ENCODE results near the gene SMIM11.

SMIM11 gene

GRCh38 chr21:34336756-34337391 lies 38.4 kb upstream of the SMIM11 start:
- no peak overlapping the region for H3K4me3 ChIP-seq (ENCODE audit: low read length)
- no peak for DNase-seq (ENCODE audit: low read depth)
- no peak for TF ChIP-seq CTCF (conservative IDR thresholded peaks at IDR 0.05; ENCODE audit: low read depth, low read length)

- H3K4me3 ChIP-seq (ENCODE audit: low read length) = no peak overlapping the region
These were observed 37.6 kb upstream of the SMIM11 start for GRCh38 chr21:34337741-34338140.

GRCh38 chr21:34338226-34338625 lies 37.1 kb upstream of the SMIM11 start:
- no peak for DNase-seq (ENCODE audit: low read depth)
- no peak for TF ChIP-seq CTCF (conservative IDR thresholded peaks at IDR 0.05; ENCODE audit: low read depth, low read length)
- H3K4me3 ChIP-seq (ENCODE audit: low read length) = no peak overlapping the region

More at GRCh38 chr21:34337741-34338140, 37.6 kb upstream of the SMIM11 start:
- no peak for TF ChIP-seq CTCF (conservative IDR thresholded peaks at IDR 0.05; ENCODE audit: low read depth, low read length)
- no peak for DNase-seq (ENCODE audit: low read depth)

- TF ChIP-seq CTCF (conservative IDR thresholded peaks at IDR 0.05; ENCODE audit: low read depth, low read length) = no peak
- no peak overlapping the region for H3K4me3 ChIP-seq (ENCODE audit: low read length)
- no peak for DNase-seq (ENCODE audit: low read depth)
These were observed 35.2 kb upstream of the SMIM11 start for GRCh38 chr21:34340061-34340460.

GRCh38 chr21:34342476-34342875 lies 32.8 kb upstream of the SMIM11 start:
- TF ChIP-seq CTCF (conservative IDR thresholded peaks at IDR 0.05; ENCODE audit: low read depth, low read length) = no peak
- no peak overlapping the region for H3K4me3 ChIP-seq (ENCODE audit: low read length)
- no peak for DNase-seq (ENCODE audit: low read depth)

GRCh38 chr21:34343347-34343746 lies 32.0 kb upstream of the SMIM11 start:
- TF ChIP-seq CTCF (conservative IDR thresholded peaks at IDR 0.05; ENCODE audit: low read depth, low read length) = no peak
- DNase-seq (ENCODE audit: low read depth) = no peak
- H3K4me3 ChIP-seq (ENCODE audit: low read length) = no peak overlapping the region

- no peak for TF ChIP-seq CTCF (conservative IDR thresholded peaks at IDR 0.05; ENCODE audit: low read depth, low read length)
- no peak overlapping the region for H3K4me3 ChIP-seq (ENCODE audit: low read length)
- no peak for DNase-seq (ENCODE audit: low read depth)
These were observed 31.4 kb upstream of the SMIM11 start for GRCh38 chr21:34343838-34344381.

Measured in retinal pigment epithelial cell (primary cell).